Liver (tissue), 9 donors: ENCODE data around the gene CCDC60. TPM values are rescaled to one million over a fixed set of nuclear protein-coding genes. Genes with fewer than 3 reads are reported as not detected.

Experiments used
- DNase-seq: peaks from one replicate; pipeline ENCODE4 v3.0.0-alpha.2; 2017; ENCODE audit warnings: low spot score
- H3K27ac ChIP-seq, 2 donors: one replicate each; pipeline ENCODE4 v1.7.0; 2013; ENCODE audit warnings: inconsistent platforms in 2 of 2, low read length in 2 of 2, control low read depth in 1 of 2, low read depth in 1 of 2, mild to moderate bottlenecking in 1 of 2
- H3K27me3 ChIP-seq, 4 donors: one replicate each; pipeline versions ENCODE4 v1.6.1 to v1.7.0; 2013; ENCODE audit warnings: low read length in 3 of 4, inconsistent platforms in 1 of 4, mild to moderate bottlenecking in 1 of 4, moderate library complexity in 1 of 4; ENCODE audit not compliant: control insufficient read depth in 4 of 4, insufficient read depth in 4 of 4
- H3K36me3 ChIP-seq, 4 donors: one replicate each; pipeline versions ENCODE4 v1.6.1 to v1.7.0; 2013; ENCODE audit warnings: low read length in 3 of 4, mild to moderate bottlenecking in 3 of 4, low read depth in 1 of 4, moderate library complexity in 1 of 4; ENCODE audit not compliant: control insufficient read depth in 4 of 4, insufficient read depth in 3 of 4
- H3K4me1 ChIP-seq, 4 donors: one replicate each; pipeline versions ENCODE4 v1.6.1 to v1.7.0; 2013; ENCODE audit warnings: low read length in 3 of 4, mild to moderate bottlenecking in 3 of 4, moderate library complexity in 1 of 4; ENCODE audit not compliant: control insufficient read depth in 4 of 4, insufficient read depth in 4 of 4
- H3K4me3 ChIP-seq, 3 donors: one replicate each; pipeline versions ENCODE4 v1.6.1 to v1.7.0; 2013; ENCODE audit warnings: low read length in 3 of 3, control low read depth in 1 of 3, low read depth in 1 of 3, mild to moderate bottlenecking in 1 of 3
- H3K9ac ChIP-seq, 2 donors: one replicate each; pipeline ENCODE4 v1.7.0; 2013; ENCODE audit warnings: low read length in 2 of 2, mild to moderate bottlenecking in 2 of 2, moderate library complexity in 2 of 2, control low read depth in 1 of 2, low read depth in 1 of 2
- H3K9me3 ChIP-seq, 4 donors: one replicate each; pipeline versions ENCODE4 v1.6.1 to v1.7.0; 2013; ENCODE audit warnings: low read length in 3 of 4; ENCODE audit not compliant: control insufficient read depth in 4 of 4
- EGR1 ChIP-seq, 2 donors: IDR thresholded peaks; 2 replicates each; pipeline ENCODE4 v1.6.1; 2016 to 2018; ENCODE audit warnings: antibody characterized with exemption in 2 of 2, low read depth in 2 of 2
- FOXA1 ChIP-seq: IDR thresholded peaks from 2 replicates; pipeline ENCODE4 v1.6.1; 2016; ENCODE audit warnings: antibody characterized with exemption
- FOXA2 ChIP-seq: IDR thresholded peaks from 2 replicates; pipeline ENCODE4 v1.6.1; 2016; ENCODE audit warnings: antibody characterized with exemption
- GABPA ChIP-seq, 2 donors: IDR thresholded peaks in 1 of 2; conservative IDR thresholded peaks in 1 of 2; 2 replicates each; pipeline ENCODE4 v1.6.1; 2016; ENCODE audit warnings: antibody characterized with exemption in 2 of 2, mild to moderate bottlenecking in 1 of 2, moderate library complexity in 1 of 2
- HNF4A ChIP-seq, 2 donors: conservative IDR thresholded peaks; 2 replicates each; pipeline ENCODE4 v1.6.1; 2016; ENCODE audit warnings: antibody characterized with exemption in 2 of 2, mild to moderate bottlenecking in 2 of 2
- JUND ChIP-seq, 2 donors: IDR thresholded peaks; 2 replicates each; pipeline ENCODE4 v1.6.1; 2016; ENCODE audit warnings: antibody characterized with exemption in 2 of 2
- NR2F2 ChIP-seq: IDR thresholded peaks from 2 replicates; pipeline ENCODE4 v1.6.1; 2016; ENCODE audit warnings: antibody characterized with exemption
- RAD21 ChIP-seq, 2 donors: IDR thresholded peaks; 2 replicates each; pipeline ENCODE4 v1.6.1; 2016; ENCODE audit warnings: antibody characterized with exemption in 2 of 2, mild to moderate bottlenecking in 2 of 2
- RXRA ChIP-seq, 2 donors: IDR thresholded peaks; 2 replicates each; pipeline ENCODE4 v1.6.1; 2017 to 2018; ENCODE audit warnings: antibody characterized with exemption in 2 of 2, mild to moderate bottlenecking in 1 of 2
- SP1 ChIP-seq: IDR thresholded peaks from 2 replicates; pipeline ENCODE4 v1.6.1; 2018; ENCODE audit warnings: antibody characterized with exemption, mild to moderate bottlenecking
- YY1 ChIP-seq: IDR thresholded peaks from 2 replicates; pipeline ENCODE4 v1.6.1; 2016; ENCODE audit warnings: antibody characterized with exemption, mild to moderate bottlenecking
- WGBS: extraction: QIAGEN DNeasy Blood & Tissue Kit; methylation state at CpG from one replicate; pipeline ENCODE4 v1.1.7; 2013; 5-methylcytosine and 5-hydroxymethylcytosine counted together
- polyA plus RNA-seq, 2 donors: library from polyadenylated mRNA; stranded (reverse) in 1 of 2; unstranded in 1 of 2; fragments of 200-250 nt in 1 of 2; fragments of >200 nt in 1 of 2; fragmentation: Nextera tagmentation in 1 of 2; extraction: Ambion mirVana in 1 of 2; gene quantifications; one replicate each; pipeline versions ENCODE4 v1.2.1 to v1.2.3, GENCODE V29; 2013 to 2015
- total RNA-seq, 2 donors: library from RNA; depleted of rRNA; stranded (reverse); fragments of >200 nt; gene quantifications; one replicate each; pipeline ENCODE4 v1.2.3, GENCODE V29; 2014
- TF ChIP-seq, protein P1 (sequence below): IDR thresholded peaks from 2 replicates; pipeline ENCODE4 v1.6.1; 2016; ENCODE audit warnings: antibody characterized with exemption
- TF ChIP-seq, protein P2 (sequence below): IDR thresholded peaks from 2 replicates; pipeline ENCODE4 v1.6.1; 2016; ENCODE audit warnings: antibody characterized with exemption
- TF ChIP-seq, protein P3 (sequence below): fragments of 150-350 bp; IDR thresholded peaks from 2 replicates; pipeline ENCODE4 v1.5.1; 2017; ENCODE audit warnings: improper control_type of control experiment, low read depth, low read length; ENCODE audit not compliant: missing input control
- TF ChIP-seq, protein P4 (sequence below): IDR thresholded peaks from 2 replicates; pipeline ENCODE4 v1.6.1; 2016; ENCODE audit warnings: antibody characterized with exemption
- TF ChIP-seq, protein P5 (sequence below): IDR thresholded peaks from 2 replicates; pipeline ENCODE4 v1.6.1; 2016; ENCODE audit warnings: antibody characterized with exemption, mild to moderate bottlenecking
- donor health status: healthy.
- donor health status: healthy.
- donor health status: healthy.
- donor health status: healthy.
- donor health status: healthy.

CCDC60 gene
- total and polyA plus RNA-seq, 4 donors: not detected

DNA sequence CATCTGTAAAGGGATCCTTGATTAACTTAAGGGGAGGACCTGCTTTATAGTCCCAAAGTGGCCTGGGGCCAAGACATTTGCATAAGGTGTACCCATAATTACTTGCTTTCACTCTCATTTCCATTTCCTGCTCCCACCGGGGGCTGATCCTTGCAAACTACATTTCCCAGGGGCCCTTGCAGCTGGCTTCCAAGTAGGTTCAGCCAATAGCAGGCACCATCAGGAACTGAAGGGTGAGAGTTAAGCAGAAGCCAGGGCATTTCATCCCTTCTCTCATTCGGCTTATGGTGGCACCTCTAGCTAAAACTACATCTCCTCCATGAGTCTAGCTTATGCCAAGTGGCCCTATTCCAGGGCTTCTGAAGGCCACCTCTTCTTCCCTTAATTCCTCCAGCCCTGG, 88.8 kb downstream of the CCDC60 start:
- no peaks in the 10 kb centered on the region for H3K9me3 ChIP-seq
- H3K4me3 ChIP-seq: no peak overlapping the region
- H3K36me3 ChIP-seq: no peaks in the 10 kb centered on the region
- no peak overlapping the region for H3K27ac ChIP-seq
- H3K27me3 ChIP-seq: peaks cover 0 to 11% (median 0%) of the 10 kb centered on the region in 4 donors
- TF ChIP-seq GABPA (IDR thresholded peaks at IDR 0.05 in 1 of 2, conservative IDR thresholded peaks at IDR 0.05 in 1 of 2) (no peak), YY1 (no peak), NR2F2 (no peak), JUND (IDR thresholded peaks at IDR 0.05) (no peak), FOXA2 (no peak)
- TF ChIP-seq, protein P1, sequence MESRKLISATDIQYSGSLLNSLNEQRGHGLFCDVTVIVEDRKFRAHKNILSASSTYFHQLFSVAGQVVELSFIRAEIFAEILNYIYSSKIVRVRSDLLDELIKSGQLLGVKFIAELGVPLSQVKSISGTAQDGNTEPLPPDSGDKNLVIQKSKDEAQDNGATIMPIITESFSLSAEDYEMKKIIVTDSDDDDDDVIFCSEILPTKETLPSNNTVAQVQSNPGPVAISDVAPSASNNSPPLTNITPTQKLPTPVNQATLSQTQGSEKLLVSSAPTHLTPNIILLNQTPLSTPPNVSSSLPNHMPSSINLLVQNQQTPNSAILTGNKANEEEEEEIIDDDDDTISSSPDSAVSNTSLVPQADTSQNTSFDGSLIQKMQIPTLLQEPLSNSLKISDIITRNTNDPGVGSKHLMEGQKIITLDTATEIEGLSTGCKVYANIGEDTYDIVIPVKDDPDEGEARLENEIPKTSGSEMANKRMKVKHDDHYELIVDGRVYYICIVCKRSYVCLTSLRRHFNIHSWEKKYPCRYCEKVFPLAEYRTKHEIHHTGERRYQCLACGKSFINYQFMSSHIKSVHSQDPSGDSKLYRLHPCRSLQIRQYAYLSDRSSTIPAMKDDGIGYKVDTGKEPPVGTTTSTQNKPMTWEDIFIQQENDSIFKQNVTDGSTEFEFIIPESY: no peak
- no peak overlapping the region for H3K9ac ChIP-seq
- 19% methylated on average over 2 of the region's 2 CpGs for WGBS
- no peaks in the 10 kb centered on the region for H3K4me1 ChIP-seq
- DNase-seq: no peak

DNA sequence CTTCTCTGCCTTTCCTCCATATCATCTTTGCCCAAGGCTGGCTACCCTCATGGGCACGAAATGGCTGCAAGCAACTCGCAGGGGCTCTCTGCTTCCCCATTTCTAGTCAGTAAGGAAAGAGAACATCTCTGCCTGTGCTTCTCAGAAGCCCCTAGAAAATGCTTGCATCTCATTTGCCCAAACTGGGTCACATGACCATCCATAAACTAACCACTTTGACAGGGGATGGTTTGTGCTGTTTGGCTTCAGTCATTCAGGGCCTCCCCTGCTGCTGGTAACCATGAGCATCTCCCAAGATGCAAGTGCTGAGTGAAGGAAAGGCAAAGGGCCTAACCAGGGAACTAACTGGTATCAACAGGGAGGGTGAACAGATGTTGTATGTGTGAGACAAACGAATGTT, 91.1 kb downstream of the CCDC60 start:
- DNase-seq: no peak
- WGBS: 72% methylated on average over 3 of the region's 3 CpGs
- Histone ChIP-seq H3K4me3 (no peak overlapping the region), H3K36me3 (no peaks in the 10 kb centered on the region), H3K9ac (no peak overlapping the region), H3K4me1 (no peaks in the 10 kb centered on the region), H3K9me3 (peaks cover 0 to 2% (median under 1%) of the 10 kb centered on the region in 4 donors), H3K27ac (no peak overlapping the region), H3K27me3 (peaks cover 0 to 11% (median 0%) of the 10 kb centered on the region in 4 donors)
- TF ChIP-seq FOXA1 (no peak), RAD21 (IDR thresholded peaks at IDR 0.05) (no peak), NR2F2 (no peak), GABPA (IDR thresholded peaks at IDR 0.05 in 1 of 2, conservative IDR thresholded peaks at IDR 0.05 in 1 of 2) (no peak), JUND (IDR thresholded peaks at IDR 0.05) (no peak), RXRA (IDR thresholded peaks at IDR 0.05) (no peak), SP1 (no peak)
- TF ChIP-seq, protein P2, sequence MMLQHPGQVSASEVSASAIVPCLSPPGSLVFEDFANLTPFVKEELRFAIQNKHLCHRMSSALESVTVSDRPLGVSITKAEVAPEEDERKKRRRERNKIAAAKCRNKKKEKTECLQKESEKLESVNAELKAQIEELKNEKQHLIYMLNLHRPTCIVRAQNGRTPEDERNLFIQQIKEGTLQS: no peak

DNA sequence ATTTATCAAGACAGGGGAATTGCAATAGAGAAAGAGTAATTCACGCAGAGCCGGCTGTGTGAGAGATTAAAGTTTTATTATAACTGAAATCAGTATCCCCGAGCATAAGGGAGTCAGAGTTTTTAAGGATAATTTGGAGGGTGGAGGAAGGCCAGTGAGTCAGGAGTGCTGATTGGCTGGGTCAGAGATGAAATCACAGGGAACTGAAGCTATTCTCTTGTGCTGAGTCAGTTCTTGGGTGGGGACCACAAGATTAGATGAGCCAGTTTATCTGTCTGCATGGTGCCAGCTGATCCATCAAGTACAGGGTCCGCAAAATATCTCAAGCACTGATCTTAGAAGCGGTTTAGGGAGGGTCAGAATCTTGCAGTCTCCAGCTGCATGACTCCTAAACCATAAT, 96.6 kb downstream of the CCDC60 start:
- Histone ChIP-seq H3K9me3 (peaks cover 0 to 10% (median 4%) of the 10 kb centered on the region in 4 donors), H3K27ac (no peak overlapping the region), H3K4me3 (peak overlapping the region in 1 of 3 donors; percentile 4), H3K4me1 (no peaks in the 10 kb centered on the region), H3K9ac (no peak overlapping the region), H3K27me3 (peaks cover 0 to 3% (median under 1%) of the 10 kb centered on the region in 4 donors), H3K36me3 (no peaks in the 10 kb centered on the region)
- no peak for DNase-seq
- TF ChIP-seq EGR1 (IDR thresholded peaks at IDR 0.05; ENCODE audit: low read depth in 2 of 2): no peak
- TF ChIP-seq JUND (IDR thresholded peaks at IDR 0.05): no peak
- TF ChIP-seq, protein P3, sequence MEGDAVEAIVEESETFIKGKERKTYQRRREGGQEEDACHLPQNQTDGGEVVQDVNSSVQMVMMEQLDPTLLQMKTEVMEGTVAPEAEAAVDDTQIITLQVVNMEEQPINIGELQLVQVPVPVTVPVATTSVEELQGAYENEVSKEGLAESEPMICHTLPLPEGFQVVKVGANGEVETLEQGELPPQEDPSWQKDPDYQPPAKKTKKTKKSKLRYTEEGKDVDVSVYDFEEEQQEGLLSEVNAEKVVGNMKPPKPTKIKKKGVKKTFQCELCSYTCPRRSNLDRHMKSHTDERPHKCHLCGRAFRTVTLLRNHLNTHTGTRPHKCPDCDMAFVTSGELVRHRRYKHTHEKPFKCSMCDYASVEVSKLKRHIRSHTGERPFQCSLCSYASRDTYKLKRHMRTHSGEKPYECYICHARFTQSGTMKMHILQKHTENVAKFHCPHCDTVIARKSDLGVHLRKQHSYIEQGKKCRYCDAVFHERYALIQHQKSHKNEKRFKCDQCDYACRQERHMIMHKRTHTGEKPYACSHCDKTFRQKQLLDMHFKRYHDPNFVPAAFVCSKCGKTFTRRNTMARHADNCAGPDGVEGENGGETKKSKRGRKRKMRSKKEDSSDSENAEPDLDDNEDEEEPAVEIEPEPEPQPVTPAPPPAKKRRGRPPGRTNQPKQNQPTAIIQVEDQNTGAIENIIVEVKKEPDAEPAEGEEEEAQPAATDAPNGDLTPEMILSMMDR: no peak
- no peak for TF ChIP-seq RXRA (IDR thresholded peaks at IDR 0.05)
- TF ChIP-seq, protein P4, sequence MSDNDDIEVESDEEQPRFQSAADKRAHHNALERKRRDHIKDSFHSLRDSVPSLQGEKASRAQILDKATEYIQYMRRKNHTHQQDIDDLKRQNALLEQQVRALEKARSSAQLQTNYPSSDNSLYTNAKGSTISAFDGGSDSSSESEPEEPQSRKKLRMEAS: no peak
- TF ChIP-seq, protein P5, sequence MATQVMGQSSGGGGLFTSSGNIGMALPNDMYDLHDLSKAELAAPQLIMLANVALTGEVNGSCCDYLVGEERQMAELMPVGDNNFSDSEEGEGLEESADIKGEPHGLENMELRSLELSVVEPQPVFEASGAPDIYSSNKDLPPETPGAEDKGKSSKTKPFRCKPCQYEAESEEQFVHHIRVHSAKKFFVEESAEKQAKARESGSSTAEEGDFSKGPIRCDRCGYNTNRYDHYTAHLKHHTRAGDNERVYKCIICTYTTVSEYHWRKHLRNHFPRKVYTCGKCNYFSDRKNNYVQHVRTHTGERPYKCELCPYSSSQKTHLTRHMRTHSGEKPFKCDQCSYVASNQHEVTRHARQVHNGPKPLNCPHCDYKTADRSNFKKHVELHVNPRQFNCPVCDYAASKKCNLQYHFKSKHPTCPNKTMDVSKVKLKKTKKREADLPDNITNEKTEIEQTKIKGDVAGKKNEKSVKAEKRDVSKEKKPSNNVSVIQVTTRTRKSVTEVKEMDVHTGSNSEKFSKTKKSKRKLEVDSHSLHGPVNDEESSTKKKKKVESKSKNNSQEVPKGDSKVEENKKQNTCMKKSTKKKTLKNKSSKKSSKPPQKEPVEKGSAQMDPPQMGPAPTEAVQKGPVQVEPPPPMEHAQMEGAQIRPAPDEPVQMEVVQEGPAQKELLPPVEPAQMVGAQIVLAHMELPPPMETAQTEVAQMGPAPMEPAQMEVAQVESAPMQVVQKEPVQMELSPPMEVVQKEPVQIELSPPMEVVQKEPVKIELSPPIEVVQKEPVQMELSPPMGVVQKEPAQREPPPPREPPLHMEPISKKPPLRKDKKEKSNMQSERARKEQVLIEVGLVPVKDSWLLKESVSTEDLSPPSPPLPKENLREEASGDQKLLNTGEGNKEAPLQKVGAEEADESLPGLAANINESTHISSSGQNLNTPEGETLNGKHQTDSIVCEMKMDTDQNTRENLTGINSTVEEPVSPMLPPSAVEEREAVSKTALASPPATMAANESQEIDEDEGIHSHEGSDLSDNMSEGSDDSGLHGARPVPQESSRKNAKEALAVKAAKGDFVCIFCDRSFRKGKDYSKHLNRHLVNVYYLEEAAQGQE: no peak
- no peak for TF ChIP-seq HNF4A (conservative IDR thresholded peaks at IDR 0.05)
- 92% methylated on average over 5 of the region's 5 CpGs for WGBS
